GM18951 (cell line): ENCODE measurements around the gene CTDP1.

Source experiments
- POLR2A ChIP-seq: IDR thresholded peaks from 4 replicates; pipeline ENCODE4 v1.6.1; 2011; ENCODE audit warnings: mild to moderate bottlenecking; ENCODE audit not compliant: insufficient read length, insufficient read depth; ENCODE audit errors: extremely low read depth
- in situ Hi-C: fragments of 300-500 bp; cut with MboI; formaldehyde crosslinking; loops from one replicate; pipeline ENCODE4 v1.12.0; 2022; ENCODE audit warnings: low sequenced_read_pairs, mixed read lengths, inconsistent platforms; ENCODE audit not compliant: unreplicated experiment

The CTDP1 gene

DNA sequence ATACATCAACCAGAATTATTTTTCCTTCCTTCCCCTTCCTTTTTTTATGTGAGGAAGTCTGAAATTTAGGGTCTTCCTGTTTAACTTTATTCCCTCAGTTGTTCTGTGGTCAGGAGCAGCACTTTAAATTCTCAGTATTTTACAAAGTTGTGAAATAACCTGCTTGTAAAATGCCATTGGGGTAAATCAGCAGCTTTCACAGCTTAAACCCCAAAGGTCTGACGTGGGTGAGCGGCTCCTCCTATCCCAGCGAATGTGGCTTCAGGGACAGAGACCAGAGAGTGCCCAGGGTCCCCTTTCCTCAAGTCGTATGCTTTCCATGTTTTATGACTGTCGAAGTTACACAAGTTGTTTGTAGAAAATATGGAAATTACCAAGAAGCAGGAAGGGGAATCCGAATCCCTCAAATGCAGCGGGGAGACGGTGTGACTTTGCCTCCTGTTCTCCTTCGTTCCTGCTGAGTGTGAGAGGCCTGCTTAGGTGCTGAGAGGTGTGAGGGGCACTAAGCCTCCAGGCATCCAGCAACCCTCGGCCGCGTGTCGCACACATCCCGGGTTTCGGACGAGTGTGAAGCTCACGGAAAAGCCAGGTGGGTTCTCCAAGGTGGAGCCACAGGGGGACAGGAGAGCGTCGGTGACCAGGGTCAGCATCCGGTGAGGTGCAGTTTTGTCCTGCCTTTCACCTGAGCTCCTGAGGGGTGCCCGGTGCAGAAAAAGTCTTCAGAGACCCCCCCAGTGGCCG is 107.4 kb downstream of the CTDP1 start:
- in situ Hi-C loops = no loop called here
- TF ChIP-seq POLR2A = no peak

- in situ Hi-C loops = no loop called here
- TF ChIP-seq POLR2A = no peak
Measured at GRCh38 chr18:79787527-79787864, 107.9 kb downstream of the CTDP1 start.

- in situ Hi-C loops = no loop called here
- no peak for TF ChIP-seq POLR2A
Measured at GRCh38 chr18:79787865-79788733, 108.5 kb downstream of the CTDP1 start.

DNA sequence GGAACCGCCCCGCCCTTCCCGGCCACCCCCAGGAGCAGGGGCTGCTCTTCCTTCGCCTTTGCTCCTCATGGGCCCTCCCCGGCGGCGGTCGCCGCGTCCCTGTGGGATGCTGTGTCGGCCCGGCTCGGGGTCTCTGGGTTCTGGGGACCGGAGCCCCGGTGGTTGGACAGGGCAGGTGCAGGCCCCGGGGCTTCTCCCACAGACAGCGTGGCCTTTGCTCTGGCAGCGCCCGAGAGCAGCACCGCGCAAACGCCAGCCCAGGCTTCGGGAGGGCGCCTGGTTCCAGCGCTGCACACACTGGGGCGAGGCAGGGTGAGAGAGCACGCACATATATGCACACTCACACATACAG is 109.1 kb downstream of the CTDP1 start:
- TF ChIP-seq POLR2A = no peak
- in situ Hi-C loops = no loop called here

GRCh38 chr18:79789091-79789891 is 109.7 kb downstream of the CTDP1 start:
- in situ Hi-C loops = no loop called here
- TF ChIP-seq POLR2A = no peak

DNA sequence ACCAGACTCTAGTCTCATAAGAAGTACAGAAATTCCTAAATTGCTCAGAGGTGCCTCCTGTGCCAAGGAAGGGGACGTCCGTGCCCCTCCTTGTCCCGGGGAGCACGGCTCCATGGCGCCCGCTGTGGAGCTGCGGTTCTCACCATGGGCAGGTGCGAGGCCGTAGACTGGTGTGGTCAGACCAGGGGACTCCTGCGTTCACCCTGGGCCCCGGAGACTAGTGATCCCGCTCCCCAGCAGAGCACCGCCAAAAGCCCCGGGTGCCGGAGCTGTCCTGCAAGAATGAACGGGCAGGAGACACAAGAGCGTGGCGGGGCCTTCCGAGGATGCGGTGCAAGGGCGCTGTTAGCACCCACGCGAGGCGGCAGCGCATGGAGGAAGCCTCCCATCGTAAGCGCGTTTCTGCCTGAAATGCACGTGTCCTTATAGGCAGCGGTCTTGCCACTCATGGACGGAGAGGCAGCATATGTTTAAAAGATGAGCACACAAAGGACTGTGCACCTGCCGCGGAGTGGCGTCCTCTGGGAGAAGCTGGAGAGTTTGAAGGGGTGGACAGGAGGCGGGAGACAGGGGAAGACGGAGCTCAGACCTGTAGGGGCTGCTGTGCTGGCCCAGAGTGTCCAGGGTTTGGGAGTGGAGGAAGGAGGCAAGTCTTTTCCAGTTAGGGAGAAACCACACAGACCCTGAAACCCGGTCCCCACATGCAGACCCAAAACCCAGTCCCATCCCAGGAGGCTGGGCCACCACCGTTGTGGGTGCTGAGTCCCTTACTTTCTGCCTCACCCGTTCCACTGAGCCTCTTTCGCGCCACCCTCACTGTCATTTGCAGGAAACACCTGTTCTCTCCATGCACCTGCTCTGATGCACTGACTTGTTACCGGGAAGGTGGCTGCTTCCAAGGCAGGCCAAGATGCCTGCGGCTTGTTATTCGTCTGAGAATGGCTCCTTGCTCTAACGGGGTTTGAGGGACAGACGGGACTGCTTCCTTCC is 110.6 kb downstream of the CTDP1 start:
- in situ Hi-C loops = no loop called here
- no peak for TF ChIP-seq POLR2A

- no peak for TF ChIP-seq POLR2A
- in situ Hi-C loops = no loop called here
Measured at GRCh38 chr18:79790996-79791972, 111.7 kb downstream of the CTDP1 start.

DNA sequence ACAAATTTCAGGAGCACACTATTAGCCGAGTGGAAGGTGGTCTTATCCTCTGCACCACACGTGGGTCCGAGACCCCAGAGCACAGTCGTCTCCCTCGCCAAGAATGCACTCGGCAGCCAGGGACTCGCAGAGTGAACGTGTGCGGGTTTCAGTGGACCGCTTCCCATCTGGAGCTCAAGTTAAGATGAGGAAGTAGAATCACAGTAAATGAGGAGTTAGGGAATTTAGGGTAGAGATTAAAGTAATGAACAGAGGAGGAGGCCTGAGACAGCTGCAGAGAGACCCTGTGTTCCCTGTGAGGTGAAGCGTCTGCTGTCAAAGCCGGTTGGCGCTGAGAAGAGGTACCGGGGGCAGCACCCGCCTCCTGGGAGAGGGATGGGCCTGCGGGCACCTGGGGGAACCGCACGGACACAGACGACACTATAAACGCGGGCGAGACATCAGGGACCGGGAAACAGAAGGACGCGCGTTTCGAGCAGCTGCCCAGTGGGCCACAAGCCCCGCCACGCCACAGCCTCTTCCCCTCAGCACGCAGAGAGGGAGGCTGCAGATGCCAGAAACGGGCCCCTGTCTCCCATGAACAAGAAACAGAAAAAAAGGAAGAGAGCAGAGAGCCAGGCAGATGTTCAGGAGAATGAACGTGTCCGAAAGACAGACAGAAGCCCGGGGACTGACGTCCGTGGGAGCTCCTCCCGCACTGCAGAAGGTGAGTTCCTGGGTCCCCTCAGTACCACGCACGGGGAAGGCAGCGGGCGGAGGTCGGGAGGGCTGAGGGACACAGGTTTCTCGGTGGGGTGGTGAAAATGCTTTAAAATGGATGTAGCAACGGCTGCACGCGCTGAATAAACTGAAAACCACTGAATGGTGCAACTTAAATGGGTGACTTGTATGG is 112.7 kb downstream of the CTDP1 start:
- in situ Hi-C loops = no loop called here
- no peak for TF ChIP-seq POLR2A

DNA sequence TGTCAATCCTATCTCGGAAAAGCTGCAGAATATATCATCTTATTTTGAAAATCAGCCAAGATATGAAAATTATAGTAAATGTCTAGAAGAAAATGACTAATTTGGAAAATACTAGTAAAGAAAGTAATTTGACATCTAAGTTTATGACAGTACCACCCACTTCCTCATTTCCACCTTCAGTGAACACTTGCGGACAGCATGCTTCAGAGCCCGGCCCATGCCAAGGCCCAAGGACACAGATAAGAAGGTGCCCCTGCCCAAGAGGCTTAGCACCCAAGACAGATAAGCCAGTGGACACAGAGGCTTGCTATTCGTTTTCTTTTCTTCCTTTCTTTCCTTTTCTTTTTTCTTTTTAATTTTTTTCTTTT is 113.4 kb downstream of the CTDP1 start:
- no peak for TF ChIP-seq POLR2A
- in situ Hi-C loops = no loop called here

- in situ Hi-C loops = no loop called here
- no peak for TF ChIP-seq POLR2A
Measured at GRCh38 chr18:79794846-79795245, 115.2 kb downstream of the CTDP1 start.
